CD1c-positive myeloid dendritic cell (primary cell): ENCODE results near the gene MFF.

Experiments
- DNase-seq: peaks from one replicate; pipeline ENCODE4 v3.0.0-alpha.2; 2016; ENCODE audit errors: extremely low spot score

The MFF gene, protein sequence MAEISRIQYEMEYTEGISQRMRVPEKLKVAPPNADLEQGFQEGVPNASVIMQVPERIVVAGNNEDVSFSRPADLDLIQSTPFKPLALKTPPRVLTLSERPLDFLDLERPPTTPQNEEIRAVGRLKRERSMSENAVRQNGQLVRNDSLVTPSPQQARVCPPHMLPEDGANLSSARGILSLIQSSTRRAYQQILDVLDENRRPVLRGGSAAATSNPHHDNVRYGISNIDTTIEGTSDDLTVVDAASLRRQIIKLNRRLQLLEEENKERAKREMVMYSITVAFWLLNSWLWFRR

DNA sequence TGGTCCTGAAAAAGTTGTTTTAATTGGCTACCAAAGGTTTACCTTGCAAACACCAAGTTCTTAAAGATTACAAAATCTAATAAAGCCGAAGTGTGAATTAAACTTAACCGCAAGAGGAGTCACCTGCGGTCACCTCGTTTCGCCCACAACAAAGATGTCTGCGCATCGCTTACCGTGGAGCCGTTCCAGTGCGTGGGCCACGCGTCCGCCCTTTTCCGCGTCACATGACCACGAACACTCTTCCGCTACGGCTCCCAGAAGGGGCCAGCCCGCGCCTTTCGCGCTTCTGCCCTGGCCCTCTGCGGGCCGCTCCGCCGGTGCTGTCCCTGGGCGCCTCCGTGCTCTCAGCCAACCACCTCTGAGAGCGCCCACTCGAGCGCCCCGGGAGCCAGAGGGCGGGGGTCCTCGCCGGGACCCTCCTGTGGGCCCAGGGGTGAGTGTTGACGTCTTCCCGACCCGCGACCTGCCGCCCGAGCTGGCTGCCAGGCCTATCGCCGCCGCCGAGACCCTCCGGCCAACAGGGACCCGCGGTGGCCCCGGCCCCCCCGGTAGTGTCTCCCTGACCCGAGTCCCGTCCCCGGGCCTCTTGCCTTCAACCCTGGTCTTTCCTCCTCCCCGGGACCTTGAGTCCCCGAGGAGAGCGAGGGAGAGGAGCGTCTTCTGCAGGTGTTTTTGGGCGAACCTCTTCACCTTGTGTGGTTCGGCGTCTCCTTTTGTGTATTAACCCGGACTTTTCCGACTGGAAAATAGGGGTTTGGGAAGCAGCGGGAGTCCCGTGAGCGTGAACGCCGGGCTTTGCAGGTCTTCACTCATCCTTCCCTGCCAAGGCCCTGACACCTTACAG is at the start of gene MFF:
TSS of gene MFF (plus strand) at position 257 of the 844 bp plus-strand sequence. CDS start 5,415 bp downstream, outside the sequence.
- peak; percentile 97 for DNase-seq

DNA sequence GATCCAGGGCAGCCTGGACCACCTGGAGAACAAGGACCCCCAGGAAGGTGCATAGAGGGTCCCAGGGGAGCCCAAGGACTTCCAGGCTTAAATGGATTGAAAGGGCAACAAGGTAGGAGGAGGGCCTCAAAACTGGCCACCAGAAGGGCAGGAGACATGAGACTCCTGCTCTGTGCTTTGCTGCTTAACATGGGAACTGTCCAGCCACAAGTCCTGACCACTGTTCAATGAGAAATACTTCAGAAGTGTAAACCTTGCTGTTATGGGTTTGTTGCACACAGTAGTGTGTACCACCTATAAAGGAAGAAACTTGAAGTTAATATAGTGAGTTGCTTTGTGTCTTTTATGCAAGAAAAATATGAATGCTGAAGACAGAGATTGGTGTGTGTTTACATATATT is 44.2 kb upstream of the MFF start:
- DNase-seq: no peak

GRCh38 chr2:227285741-227286236 is 39.3 kb upstream of the MFF start:
- no peak for DNase-seq

DNA sequence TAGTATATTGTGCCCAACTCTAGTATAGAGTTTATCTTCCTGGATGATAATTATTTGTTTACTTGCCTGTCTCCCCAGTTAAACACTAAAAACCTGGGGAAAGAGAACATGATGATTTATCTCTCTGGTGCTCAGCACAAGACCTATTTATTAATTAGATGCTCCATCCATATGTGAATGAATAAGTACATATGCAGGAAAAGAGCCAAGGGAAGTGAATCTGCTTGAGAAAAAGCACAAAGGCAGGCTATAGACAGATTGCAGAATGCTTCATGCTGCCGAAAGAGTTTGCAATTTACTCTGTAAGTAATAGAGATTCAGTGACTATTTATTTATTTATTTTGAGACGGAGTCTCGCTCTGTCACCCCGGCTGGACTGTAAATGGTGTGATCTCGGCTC is 37.3 kb upstream of the MFF start:
- DNase-seq: no peak

GRCh38 chr2:227292314-227292713 is 32.7 kb upstream of the MFF start:
- no peak for DNase-seq

GRCh38 chr2:227293531-227293930 is 31.5 kb upstream of the MFF start:
- DNase-seq: no peak

DNA sequence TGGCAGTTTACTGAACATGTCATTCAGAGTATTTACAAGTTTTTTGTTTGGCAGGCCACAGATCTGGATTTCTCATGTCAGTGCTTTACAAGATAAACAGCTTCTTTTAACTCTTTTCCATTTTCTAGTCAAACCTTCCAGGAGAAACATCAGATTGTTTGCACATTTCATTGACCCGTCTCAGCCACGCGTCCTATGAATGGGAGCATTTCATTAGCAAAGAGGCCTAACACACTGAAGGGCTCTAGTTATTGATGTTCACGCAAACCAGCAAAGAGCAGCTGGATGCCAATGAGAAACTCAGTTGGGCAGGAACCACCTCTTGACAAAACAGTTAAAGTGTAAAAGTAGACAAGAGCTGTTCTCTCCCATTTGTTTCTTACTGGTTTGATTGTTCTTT is 29.2 kb upstream of the MFF start:
- DNase-seq: no peak

GRCh38 chr2:227296671-227297405 is 28.2 kb upstream of the MFF start:
- no peak for DNase-seq

DNA sequence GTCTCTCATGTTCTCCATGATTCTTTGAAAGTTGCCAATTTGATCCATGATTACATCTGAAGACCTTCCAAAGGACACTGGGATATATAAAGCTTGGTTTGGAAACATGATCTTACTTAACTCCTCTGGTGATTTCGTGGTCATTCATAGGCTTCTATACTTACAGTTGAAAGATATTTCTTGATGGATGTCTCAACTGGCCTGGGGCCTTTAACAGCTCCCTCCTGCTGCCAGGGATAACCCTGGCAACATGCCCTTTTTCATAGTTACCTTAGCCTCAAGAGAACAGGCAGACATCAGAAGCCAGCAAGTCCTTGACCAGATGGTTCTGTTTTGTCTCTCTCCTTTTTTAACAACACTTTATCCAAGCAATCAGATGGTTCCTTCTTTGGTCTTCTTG is 23.5 kb upstream of the MFF start:
- no peak for DNase-seq

GRCh38 chr2:227308784-227309183 is 16.3 kb upstream of the MFF start:
- DNase-seq: no peak

- DNase-seq: no peak
Observed at GRCh38 chr2:227310756-227311110, 14.3 kb upstream of the MFF start.

DNA sequence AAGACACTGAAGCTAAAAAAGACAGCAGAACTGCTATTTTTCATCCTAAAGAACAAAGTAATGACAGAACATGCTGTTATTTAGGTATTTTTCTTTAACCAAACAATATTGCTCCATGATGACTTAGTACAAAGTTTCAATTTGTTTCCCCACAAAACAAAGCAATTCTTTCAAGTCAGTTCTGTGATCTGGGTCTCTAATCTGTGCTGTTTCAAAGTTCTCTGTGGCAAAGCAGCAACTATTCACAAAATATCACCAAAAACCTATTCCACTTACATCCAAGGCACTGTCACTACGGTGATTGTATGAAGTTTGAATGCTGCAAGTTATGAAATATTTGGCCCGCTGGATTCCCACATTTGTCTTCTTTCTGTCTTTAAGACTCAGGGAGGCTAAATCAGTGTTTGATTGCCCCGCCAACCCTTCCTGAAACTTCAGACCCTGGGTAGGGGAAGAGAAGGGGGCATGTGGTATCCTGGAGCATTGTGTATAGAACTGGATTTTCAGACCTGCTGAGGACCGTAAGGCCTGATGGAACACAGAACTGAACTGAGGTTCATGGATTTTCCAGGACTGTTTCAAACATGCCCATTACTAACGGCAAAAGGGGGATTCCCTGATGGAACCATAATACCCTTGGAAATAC is 13.1 kb upstream of the MFF start:
- no peak for DNase-seq

DNA sequence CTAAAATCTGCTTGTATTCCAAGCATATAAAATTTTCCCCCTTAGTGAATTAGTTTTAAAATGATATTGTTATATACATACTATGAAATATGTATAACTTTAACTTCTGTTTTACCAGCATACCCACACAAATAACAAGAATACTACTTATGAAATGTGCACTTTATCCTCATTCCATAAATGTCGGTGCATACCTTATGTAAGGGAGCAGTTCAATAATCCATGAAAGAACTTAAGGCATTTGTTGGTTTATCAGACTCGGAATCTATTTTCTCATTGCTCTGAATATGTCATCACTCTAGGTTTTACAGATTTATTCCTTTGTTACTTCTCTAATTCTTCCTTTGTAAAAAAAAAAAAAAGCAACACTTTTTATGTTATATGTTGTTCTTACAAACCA is 12.5 kb upstream of the MFF start:
- no peak for DNase-seq

DNA sequence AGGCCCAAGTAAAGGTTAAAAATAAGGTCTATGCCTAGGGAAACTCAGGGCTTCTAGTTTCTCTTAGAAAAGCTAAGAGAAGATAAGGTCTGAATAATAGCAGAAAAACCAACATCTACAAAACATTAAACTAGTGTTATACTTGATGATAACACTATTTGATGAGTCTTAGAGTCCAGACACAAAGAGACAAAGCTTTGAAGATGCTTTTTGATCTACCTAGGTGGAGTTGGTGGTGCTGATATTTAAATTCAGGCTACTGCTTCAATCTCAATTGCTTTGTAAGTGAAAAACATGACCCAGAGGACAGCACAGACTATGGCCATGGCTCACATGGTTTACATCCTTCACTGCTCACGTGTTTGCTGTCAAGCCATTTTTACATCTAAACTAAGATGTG is 11.7 kb upstream of the MFF start:
- DNase-seq: no peak

GRCh38 chr2:227317834-227318233 is 7.2 kb upstream of the MFF start:
- DNase-seq: no peak

GRCh38 chr2:227320305-227321094 is 4.6 kb upstream of the MFF start:
- no peak for DNase-seq

DNA sequence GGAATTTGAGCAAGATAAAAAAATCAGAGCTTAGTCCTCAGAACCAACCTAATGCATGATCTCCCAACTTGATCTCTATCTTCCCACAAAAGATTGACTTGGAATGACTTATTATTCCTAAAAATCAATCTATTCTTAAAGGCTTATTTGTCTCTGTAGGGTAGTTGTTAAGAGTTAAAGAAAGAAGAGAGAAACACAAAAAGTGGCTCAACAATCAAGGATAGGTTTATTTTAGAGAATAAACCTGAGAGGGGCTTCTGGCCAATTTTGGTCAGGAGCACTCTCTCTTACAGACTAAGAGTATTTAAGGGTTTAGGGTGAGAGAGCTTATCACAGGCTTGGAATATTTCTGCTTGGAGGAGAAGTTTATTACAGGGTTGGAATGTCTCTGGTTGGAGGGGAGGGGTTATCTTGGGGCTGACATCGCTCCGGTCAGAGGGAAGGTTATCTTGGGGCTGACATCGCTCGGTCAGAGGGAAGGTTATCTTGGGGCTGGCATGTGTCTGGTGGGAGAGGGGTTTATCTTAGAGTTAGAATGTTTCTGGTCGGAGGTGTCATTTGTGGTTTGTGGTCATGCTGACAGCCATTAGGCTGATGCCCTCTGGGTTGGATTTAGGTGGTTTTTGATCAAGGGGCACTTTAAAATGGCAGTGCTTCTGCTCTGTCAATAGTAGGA is 2.4 kb upstream of the MFF start:
- DNase-seq: no peak

DNA sequence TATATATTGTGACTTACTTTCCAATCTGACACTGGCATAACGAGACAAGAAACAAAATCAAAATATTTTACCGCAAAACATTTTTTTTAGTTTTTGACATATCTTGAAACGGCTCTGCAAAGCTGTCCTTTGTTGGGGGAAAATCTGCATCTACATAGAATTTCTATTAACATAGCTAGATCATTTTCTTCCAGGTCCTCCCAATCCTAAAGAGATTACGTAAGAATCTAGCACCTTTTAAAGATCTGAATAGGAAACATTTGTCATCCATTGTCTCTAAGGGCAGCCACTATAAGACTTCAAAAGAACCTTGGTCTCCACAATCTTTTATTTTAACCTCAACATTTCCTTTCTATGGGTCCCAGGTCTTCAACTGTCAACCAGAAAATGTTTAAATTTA is 1.2 kb upstream of the MFF start:
- DNase-seq: no peak

DNA sequence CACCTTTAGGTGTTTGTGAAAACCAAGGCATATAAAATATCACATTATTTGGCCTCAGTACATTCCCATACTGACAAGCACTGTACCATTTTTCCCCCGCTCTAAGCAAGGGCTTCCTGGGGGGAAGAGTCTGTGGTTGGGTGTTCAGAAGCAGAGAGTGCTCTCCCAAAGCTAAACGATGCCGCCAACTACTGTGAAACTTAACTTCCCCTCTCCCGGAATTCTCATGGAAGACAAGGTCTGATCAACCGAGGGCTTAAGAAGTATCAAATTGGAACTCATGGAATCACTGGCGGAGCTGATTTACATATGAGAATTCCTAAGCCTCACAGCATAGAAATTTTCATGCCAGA is 433 bp upstream of the MFF start:
- DNase-seq: no peak

DNA sequence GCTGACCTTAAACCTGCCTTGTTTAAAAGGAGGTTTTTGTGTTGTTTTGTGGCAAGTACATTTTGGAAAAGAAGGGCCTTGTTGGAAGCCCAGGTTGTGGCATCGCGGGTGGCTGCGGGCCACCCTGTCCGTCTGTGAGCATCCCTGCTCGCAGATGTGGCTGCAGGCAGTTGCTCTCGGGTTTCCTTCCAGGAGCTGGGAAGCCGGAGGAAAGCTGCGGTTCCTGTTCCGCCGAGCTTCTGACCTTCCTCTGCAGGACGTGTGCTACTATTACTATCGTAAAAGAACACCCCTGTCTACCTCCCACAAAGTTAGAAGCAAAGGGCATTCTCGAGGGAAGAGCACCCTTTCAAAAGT is 766 bp downstream of the MFF start:
- peak; percentile 41 for DNase-seq

DNA sequence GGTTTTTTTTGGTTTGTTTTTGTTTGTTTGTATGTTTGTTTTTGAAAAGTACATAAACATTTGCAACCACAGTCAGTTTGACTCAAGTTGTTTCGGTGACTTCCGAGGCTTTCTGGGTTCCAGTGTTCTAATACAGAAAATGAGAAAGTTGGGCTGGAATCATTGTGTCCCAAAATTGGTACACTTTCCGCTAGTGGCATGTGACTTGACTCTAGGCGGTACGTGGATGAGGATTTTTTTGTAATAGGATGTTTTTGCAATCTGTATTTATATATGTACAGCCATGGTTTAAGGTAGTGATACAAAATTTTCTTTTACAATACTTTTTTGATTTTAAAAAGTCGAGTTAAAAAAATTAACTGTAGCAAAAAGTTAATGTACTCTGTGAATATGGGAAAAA is 1.7 kb downstream of the MFF start:
- no peak for DNase-seq
